Sigmoid colon (tissue), 4 donors: ENCODE results near the gene MYLK.

ENCODE experiments used
- CTCF ChIP-seq, 4 experiments: fragments of 450-650 bp in 3 of 4; fragments of 200-600 bp in 1 of 4; IDR thresholded peaks; one replicate each; pipeline ENCODE4 v1.5.1; 2016 to 2019; ENCODE audit warnings: antibody characterized with exemption in 4 of 4, mild to moderate bottlenecking in 3 of 4, moderate library complexity in 2 of 4
- EP300 ChIP-seq, 4 donors: sonication (generic); formaldehyde crosslinking; IDR thresholded peaks; one replicate each; pipeline ENCODE4 v1.6.1; 2017; ENCODE audit warnings: antibody characterized with exemption in 4 of 4
- POLR2A ChIP-seq, 2 donors: fragments of 450-650 bp; IDR thresholded peaks; one replicate each; pipeline ENCODE4 v1.6.1; 2016; ENCODE audit warnings: antibody characterized with exemption in 2 of 2, mild to moderate bottlenecking in 2 of 2, moderate library complexity in 2 of 2
- POLR2AphosphoS5 ChIP-seq, 4 donors: sonication (generic); formaldehyde crosslinking; IDR thresholded peaks; one replicate each; pipeline ENCODE4 v1.6.1; 2017; ENCODE audit warnings: antibody characterized with exemption in 4 of 4

GRCh38 chr3:123791417-123791816 is 92.7 kb downstream of the MYLK start:
- TF ChIP-seq POLR2AphosphoS5 (IDR thresholded peaks at IDR 0.05) (peak in 3 of 4 donors; percentile 23 to 85 (median 49)), EP300 (IDR thresholded peaks at IDR 0.05) (peak in 2 of 4 donors; percentile 30 to 67), CTCF (IDR thresholded peaks at IDR 0.05) (no peak), POLR2A (IDR thresholded peaks at IDR 0.05) (no peak)
